ENCODE measurements around the gene DMBT1.

GRCh38 chr10:122592161-122592560 lies 31.6 kb downstream of the DMBT1 start:
- TF ChIP-seq, protein P1, sequence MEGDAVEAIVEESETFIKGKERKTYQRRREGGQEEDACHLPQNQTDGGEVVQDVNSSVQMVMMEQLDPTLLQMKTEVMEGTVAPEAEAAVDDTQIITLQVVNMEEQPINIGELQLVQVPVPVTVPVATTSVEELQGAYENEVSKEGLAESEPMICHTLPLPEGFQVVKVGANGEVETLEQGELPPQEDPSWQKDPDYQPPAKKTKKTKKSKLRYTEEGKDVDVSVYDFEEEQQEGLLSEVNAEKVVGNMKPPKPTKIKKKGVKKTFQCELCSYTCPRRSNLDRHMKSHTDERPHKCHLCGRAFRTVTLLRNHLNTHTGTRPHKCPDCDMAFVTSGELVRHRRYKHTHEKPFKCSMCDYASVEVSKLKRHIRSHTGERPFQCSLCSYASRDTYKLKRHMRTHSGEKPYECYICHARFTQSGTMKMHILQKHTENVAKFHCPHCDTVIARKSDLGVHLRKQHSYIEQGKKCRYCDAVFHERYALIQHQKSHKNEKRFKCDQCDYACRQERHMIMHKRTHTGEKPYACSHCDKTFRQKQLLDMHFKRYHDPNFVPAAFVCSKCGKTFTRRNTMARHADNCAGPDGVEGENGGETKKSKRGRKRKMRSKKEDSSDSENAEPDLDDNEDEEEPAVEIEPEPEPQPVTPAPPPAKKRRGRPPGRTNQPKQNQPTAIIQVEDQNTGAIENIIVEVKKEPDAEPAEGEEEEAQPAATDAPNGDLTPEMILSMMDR (IDR thresholded peaks at IDR 0.05), result no peak
- no peak for TF ChIP-seq POLR2A (IDR thresholded peaks at IDR 0.05)
